HEK293 (cell line): Measurements from ENCODE around the gene CCDC69.

Experiments used
- CTCF ChIA-PET: fragments of 350-600 bp; formaldehyde crosslinking; extraction: SDS; loops from one replicate; lab custom pipeline; 2021; ENCODE audit warnings: antibody characterized with exemption; lab: Yijun Ruan, JAX
- POLR2A ChIA-PET: fragments of 300-600 bp; formaldehyde crosslinking; extraction: SDS; loops from one replicate; lab custom pipeline; 2020; ENCODE audit warnings: antibody characterized with exemption, inconsistent platforms; lab: Yijun Ruan, JAX
- H3K27ac ChIP-seq: fragments of 200-500 bp; sonication (Bioruptor generic); 2 replicates; pipeline ENCODE4 v1.5.1; 2014; ENCODE audit warnings: low read depth, low read length, control low read depth, inconsistent platforms; ENCODE audit errors: extremely low read depth
- H3K36me3 ChIP-seq, 2 experiments: fragments of 200-500 bp in 1 of 2; sonication (Bioruptor generic) in 1 of 2; 1 replicate in 1 of 2; 2 replicates in 1 of 2; pipeline ENCODE4 v1.5.1; 2014 to 2017; ENCODE audit warnings: inconsistent platforms in 2 of 2, low read length in 2 of 2; ENCODE audit not compliant: control insufficient read depth in 2 of 2, insufficient read depth in 1 of 2
- H3K4me1 ChIP-seq: fragments of 200-500 bp; sonication (Bioruptor generic); 2 replicates; pipeline ENCODE4 v1.5.1; 2014; ENCODE audit warnings: mild to moderate bottlenecking, low read length, inconsistent platforms; ENCODE audit not compliant: control insufficient read depth, insufficient read depth
- H3K4me3 ChIP-seq: 2 replicates; pipeline ENCODE4 v1.5.1; 2011; ENCODE audit warnings: low read depth, mild to moderate bottlenecking, control low read depth, low read length, moderate library complexity
- H3K9me3 ChIP-seq: fragments of 200-500 bp; sonication (Bioruptor generic); 2 replicates; pipeline ENCODE4 v1.5.1; 2014; ENCODE audit warnings: low read depth, low read length, inconsistent platforms; ENCODE audit not compliant: control insufficient read depth, insufficient read depth
- BCL11A ChIP-seq: fragments of 450-650 bp; formaldehyde crosslinking; IDR thresholded peaks from 2 replicates; pipeline ENCODE4 v1.5.1; 2016; ENCODE audit warnings: low read depth, missing biosample characterization, missing genetic modification characterization
- OVOL3 ChIP-seq: fragments of 450-650 bp; formaldehyde crosslinking; IDR thresholded peaks from 2 replicates; pipeline ENCODE4 v1.5.1; 2016; ENCODE audit warnings: missing biosample characterization, missing genetic modification characterization
- PRDM1 ChIP-seq: fragments of 450-650 bp; formaldehyde crosslinking; IDR thresholded peaks from 2 replicates; pipeline ENCODE4; 2016; ENCODE audit warnings: missing biosample characterization, missing genetic modification characterization
- SP7 ChIP-seq: fragments of 450-650 bp; formaldehyde crosslinking; IDR thresholded peaks from 2 replicates; pipeline ENCODE4 v1.5.1; 2016; ENCODE audit warnings: missing biosample characterization, missing genetic modification characterization
- TRIM28 ChIP-seq: IDR thresholded peaks from 2 replicates; pipeline ENCODE4 v1.6.1; 2011; ENCODE audit warnings: low read length, control low read depth, borderline replicate concordance
- ZNF596 ChIP-seq: fragments of 450-650 bp; IDR thresholded peaks from 2 replicates; pipeline ENCODE4 v1.5.0; 2018; ENCODE audit warnings: missing biosample characterization, mild to moderate bottlenecking, missing genetic modification characterization, moderate library complexity
- ZNF624 ChIP-seq: fragments of 450-650 bp; formaldehyde crosslinking; IDR thresholded peaks from 2 replicates; pipeline ENCODE4 v1.5.1; 2017; ENCODE audit warnings: missing biosample characterization, missing genetic modification characterization
- TF ChIP-seq, protein P1 (sequence below): IDR thresholded peaks from 2 replicates; pipeline ENCODE4 v1.6.1; 2011; ENCODE audit warnings: mild to moderate bottlenecking, low read depth, low read length, borderline replicate concordance
- TF ChIP-seq, protein P2 (sequence below): fragments of 450-650 bp; formaldehyde crosslinking; IDR thresholded peaks from 2 replicates; pipeline ENCODE4 v1.5.1; 2017; ENCODE audit warnings: missing biosample characterization, mild to moderate bottlenecking, missing genetic modification characterization, moderate library complexity
- TF ChIP-seq, protein P3 (sequence below): fragments of 450-650 bp; formaldehyde crosslinking; conservative IDR thresholded peaks from 2 replicates; pipeline ENCODE4 v1.5.1; 2016; ENCODE audit warnings: low read depth, missing biosample characterization, missing genetic modification characterization

Gene CCDC69

DNA sequence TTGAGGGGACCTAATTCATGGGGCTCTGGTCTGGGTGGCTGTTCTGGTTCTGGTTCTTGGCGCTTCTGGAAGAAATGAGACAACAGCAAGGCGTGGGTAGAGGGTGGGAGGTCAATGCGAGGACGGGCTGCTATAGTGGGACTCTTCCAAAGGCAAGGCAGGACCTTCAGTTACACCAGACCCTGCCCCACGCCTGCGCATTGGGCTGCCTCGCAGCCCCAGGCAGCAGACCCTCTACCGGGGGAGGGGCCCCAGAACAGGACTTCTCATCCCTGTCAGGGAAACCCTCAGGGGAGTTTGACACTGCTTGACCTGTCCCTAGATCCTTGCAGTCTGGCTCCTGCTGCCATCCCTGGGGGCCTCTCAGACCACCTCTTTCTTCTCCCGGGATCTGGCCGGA lies 18.5 kb downstream of the CCDC69 start (continued):
- TF ChIP-seq, protein P1, sequence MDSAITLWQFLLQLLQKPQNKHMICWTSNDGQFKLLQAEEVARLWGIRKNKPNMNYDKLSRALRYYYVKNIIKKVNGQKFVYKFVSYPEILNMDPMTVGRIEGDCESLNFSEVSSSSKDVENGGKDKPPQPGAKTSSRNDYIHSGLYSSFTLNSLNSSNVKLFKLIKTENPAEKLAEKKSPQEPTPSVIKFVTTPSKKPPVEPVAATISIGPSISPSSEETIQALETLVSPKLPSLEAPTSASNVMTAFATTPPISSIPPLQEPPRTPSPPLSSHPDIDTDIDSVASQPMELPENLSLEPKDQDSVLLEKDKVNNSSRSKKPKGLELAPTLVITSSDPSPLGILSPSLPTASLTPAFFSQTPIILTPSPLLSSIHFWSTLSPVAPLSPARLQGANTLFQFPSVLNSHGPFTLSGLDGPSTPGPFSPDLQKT: no peak
- no peak for TF ChIP-seq PRDM1

DNA sequence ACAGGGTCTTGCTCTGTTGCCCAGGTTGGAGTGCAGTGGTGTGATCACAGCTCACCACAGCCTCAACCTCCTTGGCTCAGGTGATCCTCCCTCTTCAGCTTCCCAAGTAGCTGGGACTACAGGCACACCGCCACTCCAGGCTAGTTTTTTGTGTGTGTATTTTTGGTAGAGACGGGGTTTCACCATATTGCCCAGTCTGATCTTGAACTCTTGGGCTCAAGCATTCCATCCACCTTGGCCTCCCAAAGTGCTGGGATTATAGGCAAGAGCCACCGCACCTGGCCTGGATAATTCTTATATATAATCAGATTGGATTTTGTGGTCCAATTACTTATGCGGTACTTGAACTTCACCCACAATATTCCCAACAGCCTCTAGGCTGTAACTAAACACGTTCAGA lies 19.8 kb downstream of the CCDC69 start:
- H3K9me3 ChIP-seq: no peaks in the 10 kb centered on the region
- H3K4me3 ChIP-seq: no peak overlapping the region
- ChIA-PET POLR2A (no interaction called here), CTCF (interaction anchor here (1.1 kb wide), 1 partner anchor 40 kb away, joined by 3 read pairs; no protein-coding TSS in a partner anchor)
- peaks cover 0 to 11% of the 10 kb centered on the region in 2 experiments; a peak in 1 of 3 replicates for H3K36me3 ChIP-seq
- H3K27ac ChIP-seq: no peak overlapping the region
- no peaks in the 10 kb centered on the region for H3K4me1 ChIP-seq
- TF ChIP-seq, protein P2, sequence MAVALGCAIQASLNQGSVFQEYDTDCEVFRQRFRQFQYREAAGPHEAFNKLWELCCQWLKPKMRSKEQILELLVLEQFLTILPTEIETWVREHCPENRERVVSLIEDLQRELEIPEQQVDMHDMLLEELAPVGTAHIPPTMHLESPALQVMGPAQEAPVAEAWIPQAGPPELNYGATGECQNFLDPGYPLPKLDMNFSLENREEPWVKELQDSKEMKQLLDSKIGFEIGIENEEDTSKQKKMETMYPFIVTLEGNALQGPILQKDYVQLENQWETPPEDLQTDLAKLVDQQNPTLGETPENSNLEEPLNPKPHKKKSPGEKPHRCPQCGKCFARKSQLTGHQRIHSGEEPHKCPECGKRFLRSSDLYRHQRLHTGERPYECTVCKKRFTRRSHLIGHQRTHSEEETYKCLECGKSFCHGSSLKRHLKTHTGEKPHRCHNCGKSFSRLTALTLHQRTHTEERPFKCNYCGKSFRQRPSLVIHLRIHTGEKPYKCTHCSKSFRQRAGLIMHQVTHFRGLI (tag by site-specific recombination): no peak
- TF ChIP-seq SP7 (tag by site-specific recombination) (no peak), ZNF624 (tag by site-specific recombination) (no peak), TRIM28 (no peak)
- TF ChIP-seq, all 188 proteins: peak for 0

DNA sequence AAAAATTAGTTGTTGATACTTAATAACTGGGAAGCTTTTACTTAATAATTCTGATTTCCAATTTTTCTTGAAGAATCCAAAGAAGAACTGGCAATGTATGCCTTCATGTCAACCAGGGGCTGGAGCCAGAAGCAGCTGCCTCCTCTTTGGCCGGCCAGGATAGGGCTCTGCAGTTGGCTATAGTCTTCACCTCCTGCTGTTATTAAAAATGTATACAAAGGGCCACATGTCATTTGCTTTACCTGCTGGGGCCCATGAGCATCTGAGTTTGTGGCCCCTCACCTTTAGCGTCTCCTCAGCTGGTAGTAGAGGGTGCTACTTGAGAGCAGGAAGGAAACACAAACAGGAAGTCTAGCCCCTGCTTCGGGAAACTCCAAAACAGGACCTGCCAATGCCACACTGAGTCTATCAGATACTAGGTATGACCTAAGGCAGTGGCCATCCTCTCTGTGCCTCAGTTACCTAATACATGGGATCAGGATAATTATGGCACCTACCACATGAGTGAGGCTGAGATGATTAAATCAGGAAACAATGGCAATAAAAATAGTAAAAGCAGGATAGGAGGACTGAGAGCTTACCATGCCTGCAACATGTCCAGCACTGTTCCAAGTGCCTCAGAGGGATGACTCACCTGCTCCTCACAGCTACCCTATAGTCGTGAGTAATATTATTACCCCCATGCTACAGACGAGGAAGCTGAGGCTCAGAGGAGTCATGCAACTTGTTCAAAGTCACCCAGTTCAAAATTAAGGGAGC lies 21.3 kb downstream of the CCDC69 start:
- H3K9me3 ChIP-seq: no peaks in the 10 kb centered on the region
- H3K4me1 ChIP-seq: no peaks in the 10 kb centered on the region
- TF ChIP-seq, protein P3, sequence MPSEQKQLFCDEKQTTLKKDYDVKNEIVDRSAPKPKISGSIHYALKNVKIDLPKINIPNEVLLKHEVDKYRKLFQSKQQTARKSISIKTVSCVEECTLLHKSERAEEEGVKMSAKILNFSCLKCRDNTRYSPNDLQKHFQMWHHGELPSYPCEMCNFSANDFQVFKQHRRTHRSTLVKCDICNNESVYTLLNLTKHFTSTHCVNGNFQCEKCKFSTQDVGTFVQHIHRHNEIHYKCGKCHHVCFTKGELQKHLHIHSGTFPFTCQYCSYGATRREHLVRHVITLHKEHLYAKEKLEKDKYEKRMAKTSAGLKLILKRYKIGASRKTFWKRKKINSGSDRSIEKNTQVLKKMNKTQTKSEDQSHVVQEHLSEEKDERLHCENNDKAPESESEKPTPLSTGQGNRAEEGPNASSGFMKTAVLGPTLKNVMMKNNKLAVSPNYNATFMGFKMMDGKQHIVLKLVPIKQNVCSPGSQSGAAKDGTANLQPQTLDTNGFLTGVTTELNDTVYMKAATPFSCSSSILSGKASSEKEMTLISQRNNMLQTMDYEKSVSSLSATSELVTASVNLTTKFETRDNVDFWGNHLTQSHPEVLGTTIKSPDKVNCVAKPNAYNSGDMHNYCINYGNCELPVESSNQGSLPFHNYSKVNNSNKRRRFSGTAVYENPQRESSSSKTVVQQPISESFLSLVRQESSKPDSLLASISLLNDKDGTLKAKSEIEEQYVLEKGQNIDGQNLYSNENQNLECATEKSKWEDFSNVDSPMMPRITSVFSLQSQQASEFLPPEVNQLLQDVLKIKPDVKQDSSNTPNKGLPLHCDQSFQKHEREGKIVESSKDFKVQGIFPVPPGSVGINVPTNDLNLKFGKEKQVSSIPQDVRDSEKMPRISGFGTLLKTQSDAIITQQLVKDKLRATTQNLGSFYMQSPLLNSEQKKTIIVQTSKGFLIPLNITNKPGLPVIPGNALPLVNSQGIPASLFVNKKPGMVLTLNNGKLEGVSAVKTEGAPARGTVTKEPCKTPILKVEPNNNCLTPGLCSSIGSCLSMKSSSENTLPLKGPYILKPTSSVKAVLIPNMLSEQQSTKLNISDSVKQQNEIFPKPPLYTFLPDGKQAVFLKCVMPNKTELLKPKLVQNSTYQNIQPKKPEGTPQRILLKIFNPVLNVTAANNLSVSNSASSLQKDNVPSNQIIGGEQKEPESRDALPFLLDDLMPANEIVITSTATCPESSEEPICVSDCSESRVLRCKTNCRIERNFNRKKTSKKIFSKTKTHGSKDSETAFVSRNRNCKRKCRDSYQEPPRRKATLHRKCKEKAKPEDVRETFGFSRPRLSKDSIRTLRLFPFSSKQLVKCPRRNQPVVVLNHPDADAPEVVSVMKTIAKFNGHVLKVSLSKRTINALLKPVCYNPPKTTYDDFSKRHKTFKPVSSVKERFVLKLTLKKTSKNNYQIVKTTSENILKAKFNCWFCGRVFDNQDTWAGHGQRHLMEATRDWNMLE (tag by site-specific recombination): no peak
- TF ChIP-seq ZNF596 (tag by site-specific recombination) (no peak), OVOL3 (tag by site-specific recombination) (no peak), BCL11A (no peak)
- TF ChIP-seq, all 188 proteins: peak for 0
- H3K4me3 ChIP-seq: no peak overlapping the region
- POLR2A ChIA-PET: interaction anchor here (0.6 kb wide), 1 partner anchor 1094 kb away, joined by 6 read pairs; no protein-coding TSS in a partner anchor
- CTCF ChIA-PET: interaction anchor here (1.2 to 1.4 kb wide), 2 partner anchors 21 to 87 kb away, joined by 3 read pairs; partner anchors contain the start of gene CCDC69
- no peak overlapping the region for H3K27ac ChIP-seq
- peaks cover 0 to 15% of the 10 kb centered on the region in 2 experiments; a peak in 1 of 3 replicates for H3K36me3 ChIP-seq
